GM15510 (cell line): ENCODE results near the gene CD72.

Experiments
- POLR2A ChIP-seq: IDR thresholded peaks from 3 replicates; pipeline ENCODE4 v1.6.1; 2011; ENCODE audit warnings: borderline replicate concordance; ENCODE audit not compliant: insufficient read length; ENCODE audit errors: extremely low read depth

The CD72 gene

DNA sequence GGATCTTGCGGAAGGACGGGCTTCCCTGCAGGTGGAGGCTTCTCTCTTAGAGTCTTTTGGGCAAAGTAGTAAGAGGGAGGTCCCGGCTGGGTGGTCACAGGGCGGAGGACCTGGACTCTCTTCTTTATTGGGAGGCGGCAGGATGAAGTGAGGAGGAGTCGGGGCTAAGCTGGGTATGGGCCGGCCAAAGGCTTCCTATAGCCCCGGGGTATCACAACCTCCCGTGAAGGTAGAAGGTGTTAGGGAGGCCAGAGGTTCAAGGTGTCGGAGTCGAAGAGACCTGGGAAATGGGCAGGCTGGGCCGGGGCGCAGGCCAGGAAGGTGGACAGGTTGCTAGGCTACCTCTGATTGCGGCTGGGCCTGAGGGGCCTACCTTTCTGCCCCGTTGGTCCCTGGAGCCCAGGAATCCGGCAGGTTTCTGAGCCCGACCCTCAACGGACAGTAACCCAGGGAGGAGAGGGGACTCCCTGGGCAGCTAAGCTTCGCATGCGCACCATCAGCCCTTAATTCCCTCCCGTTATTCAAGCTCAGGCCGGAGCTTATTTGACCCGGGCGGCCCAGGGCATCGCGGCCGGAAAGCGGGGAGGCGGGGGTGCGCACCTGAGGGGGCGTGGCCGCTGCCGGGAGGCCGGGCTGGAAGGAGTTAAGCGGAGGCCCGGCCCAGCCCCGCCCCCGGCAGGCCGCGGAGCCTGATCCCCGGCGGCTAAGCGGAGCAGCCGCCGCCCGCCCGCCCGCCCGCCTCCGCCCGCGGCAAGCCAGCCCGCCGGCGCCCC lies 13.4 kb downstream of the CD72 start, which contains the start of gene TESK1:
TSS of gene TESK1 (plus strand) at position 685 of the 773 bp plus-strand sequence. CDS start 358 bp downstream, outside the sequence.
- no peak for TF ChIP-seq POLR2A

- peak; percentile 61 for TF ChIP-seq POLR2A
Measured at GRCh38 chr9:35603986-35604577, 14.1 kb downstream of the CD72 start.

DNA sequence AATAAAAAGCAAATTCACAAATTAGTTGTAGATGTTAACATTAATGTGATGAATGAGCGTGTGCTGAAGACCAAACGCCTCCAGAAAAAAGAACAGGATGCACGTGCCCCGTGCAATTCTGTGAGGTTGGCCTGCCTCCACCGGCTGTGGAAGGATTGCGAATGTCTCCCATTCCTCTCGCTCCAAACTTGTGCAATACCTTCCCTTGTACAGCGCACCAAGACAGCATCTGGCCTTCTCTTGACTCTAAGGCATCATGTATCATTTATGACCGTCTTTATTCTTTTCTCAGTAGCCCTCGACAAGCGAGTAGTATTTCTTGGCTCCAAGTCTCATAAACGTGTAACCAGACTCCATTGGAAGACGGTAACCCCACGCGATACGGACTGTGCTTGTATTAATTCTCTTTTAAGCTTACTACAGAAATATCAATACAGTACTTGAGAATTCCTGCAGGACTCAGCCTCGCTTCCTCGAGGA lies 14.7 kb downstream of the CD72 start:
- no peak for TF ChIP-seq POLR2A

- TF ChIP-seq POLR2A: no peak
Measured at GRCh38 chr9:35599763-35600604, 18.2 kb downstream of the CD72 start.

- TF ChIP-seq POLR2A: no peak
Measured at GRCh38 chr9:35598866-35599590, 19.2 kb downstream of the CD72 start.

- TF ChIP-seq POLR2A: no peak
Measured at GRCh38 chr9:35594471-35594870, 23.7 kb downstream of the CD72 start.

- no peak for TF ChIP-seq POLR2A
Measured at GRCh38 chr9:35593581-35593980, 24.6 kb downstream of the CD72 start.

DNA sequence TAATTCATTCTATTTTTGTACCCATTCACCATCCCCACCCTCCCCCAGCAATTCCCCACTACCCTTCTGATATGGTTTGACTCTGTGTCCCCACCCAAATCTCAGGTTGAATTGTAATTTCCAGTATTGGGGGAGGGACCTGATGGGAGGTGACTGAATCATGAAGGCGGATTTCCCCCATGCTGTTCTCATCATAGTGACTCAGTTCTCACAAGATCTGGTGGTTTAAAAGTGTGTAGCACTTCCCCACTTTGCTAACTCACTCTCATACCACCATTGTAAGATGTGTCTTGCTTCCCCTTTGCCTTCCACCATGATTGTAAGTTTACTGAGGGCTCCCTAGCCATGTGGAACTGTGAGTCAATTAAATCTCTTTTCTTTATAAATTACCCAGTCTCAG lies 39.1 kb downstream of the CD72 start:
- no peak for TF ChIP-seq POLR2A

DNA sequence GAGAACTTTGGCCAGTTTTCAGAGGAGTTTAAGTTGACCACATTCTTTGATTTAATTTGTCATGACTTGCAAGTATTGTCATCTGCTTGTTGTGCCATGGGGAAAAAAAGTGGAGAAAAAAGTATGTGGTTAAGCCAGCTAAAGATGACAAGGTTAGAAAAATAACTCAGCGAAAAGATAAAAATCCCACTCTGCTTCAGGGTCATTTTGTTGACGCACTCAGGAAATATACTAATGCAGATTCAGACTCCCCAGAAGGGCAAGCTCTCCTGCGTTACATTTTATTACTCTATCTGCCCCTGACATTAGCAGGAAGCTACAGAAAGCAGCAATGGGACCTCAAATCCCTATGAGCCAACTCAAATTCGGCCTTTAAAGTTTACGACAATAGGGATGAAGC lies 40.7 kb downstream of the CD72 start:
- TF ChIP-seq POLR2A: no peak

- TF ChIP-seq POLR2A: no peak
Measured at GRCh38 chr9:35575478-35575877, 42.7 kb downstream of the CD72 start.

GRCh38 chr9:35574578-35575122 lies 43.6 kb downstream of the CD72 start:
- TF ChIP-seq POLR2A: no peak

- no peak for TF ChIP-seq POLR2A
Measured at GRCh38 chr9:35570709-35571504, 47.3 kb downstream of the CD72 start.

DNA sequence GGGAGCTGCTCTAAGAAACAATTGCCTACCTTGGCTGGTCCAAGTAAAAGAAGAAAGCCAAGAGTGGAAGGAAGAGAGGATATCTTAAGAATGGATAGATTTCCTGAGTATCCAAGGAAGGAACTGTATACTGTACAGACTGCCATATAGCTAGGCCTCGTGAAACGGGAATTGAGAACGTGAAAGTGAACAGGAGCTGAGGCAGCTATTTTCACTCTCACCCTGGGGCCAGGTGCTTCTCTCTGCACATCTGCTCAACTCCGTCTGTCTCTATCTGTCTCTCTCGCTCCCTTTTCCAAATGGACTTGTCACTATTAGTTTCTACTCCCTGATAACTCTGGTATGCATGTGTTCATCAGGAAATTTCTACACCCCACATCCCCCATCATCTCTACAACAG lies 49.0 kb downstream of the CD72 start:
- TF ChIP-seq POLR2A: no peak
